HG03196 (cell line): ENCODE results near the gene CNDP2.
A peak's percentile ranks its signal among the peaks of the same experiment; 100 is the strongest.
"Not testable (repeated sequence)": the region's sequence is repeated elsewhere in the genome, so short reads cannot be mapped to it uniquely, and the experiment has no call there.

Experiments used
- ATAC-seq: cut with Tn5 transposase; IDR thresholded peaks from one replicate; pipeline ENCODE4 v1.9.1; 2021; ENCODE audit not compliant: unreplicated experiment

CNDP2 gene

GRCh38 chr18:74499633-74500032 lies 3.5 kb downstream of the CNDP2 start:
- ATAC-seq = peak; percentile 43

- ATAC-seq = no peak
Measured at GRCh38 chr18:74500372-74500771, 4.2 kb downstream of the CNDP2 start.

GRCh38 chr18:74500774-74501173 lies 4.6 kb downstream of the CNDP2 start:
- ATAC-seq = not testable (repeated sequence)

- ATAC-seq = no peak
Measured at GRCh38 chr18:74501386-74501785, 5.2 kb downstream of the CNDP2 start.

DNA sequence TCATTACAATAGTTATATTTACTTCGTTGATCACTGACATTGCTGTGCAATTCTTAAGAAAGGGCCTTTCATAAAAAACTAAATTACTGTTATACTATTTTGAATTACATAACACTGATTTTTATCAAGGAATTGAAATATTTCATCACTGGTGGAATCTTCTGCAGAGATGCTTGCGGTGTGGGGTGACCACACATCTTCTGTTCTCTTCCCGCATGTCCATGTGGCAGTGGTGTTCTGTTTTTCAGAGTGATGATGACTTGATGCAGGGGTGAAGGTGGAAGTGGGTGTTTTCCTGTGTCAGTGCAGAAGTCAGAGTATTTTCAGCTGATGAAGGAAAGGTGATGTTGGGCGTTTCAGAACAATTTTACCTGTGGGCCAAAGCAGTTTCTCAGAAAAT lies 7.0 kb downstream of the CNDP2 start:
- no peak for ATAC-seq

- no peak for ATAC-seq
Measured at GRCh38 chr18:74505776-74506175, 9.6 kb downstream of the CNDP2 start.

GRCh38 chr18:74506448-74507084 lies 10.4 kb downstream of the CNDP2 start:
- no peak for ATAC-seq

- no peak for ATAC-seq
Measured at GRCh38 chr18:74507097-74507881, 11.1 kb downstream of the CNDP2 start.

GRCh38 chr18:74507927-74508326 lies 11.8 kb downstream of the CNDP2 start:
- no peak for ATAC-seq

- no peak for ATAC-seq
Measured at GRCh38 chr18:74508366-74508765, 12.2 kb downstream of the CNDP2 start.

DNA sequence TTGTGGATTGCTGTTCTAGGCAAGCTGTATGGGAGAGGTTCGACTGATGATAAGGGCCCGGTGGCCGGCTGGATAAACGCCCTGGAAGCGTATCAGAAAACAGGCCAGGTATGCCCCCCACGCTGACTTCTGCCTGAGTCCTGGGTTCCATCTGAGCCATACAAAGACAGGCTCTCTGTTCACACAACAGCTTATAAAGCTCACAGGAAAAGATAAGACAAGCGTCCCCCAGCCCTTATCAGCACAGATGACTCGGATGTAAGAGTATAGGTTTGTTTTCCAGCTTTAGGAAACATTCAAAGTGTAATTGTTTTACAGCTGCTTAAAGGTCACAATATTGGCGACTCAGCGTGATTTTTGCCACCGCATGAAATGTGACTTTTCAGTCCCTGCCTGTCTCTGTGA lies 12.7 kb downstream of the CNDP2 start:
- no peak for ATAC-seq

GRCh38 chr18:74509856-74510769 lies 13.9 kb downstream of the CNDP2 start:
- no peak for ATAC-seq

DNA sequence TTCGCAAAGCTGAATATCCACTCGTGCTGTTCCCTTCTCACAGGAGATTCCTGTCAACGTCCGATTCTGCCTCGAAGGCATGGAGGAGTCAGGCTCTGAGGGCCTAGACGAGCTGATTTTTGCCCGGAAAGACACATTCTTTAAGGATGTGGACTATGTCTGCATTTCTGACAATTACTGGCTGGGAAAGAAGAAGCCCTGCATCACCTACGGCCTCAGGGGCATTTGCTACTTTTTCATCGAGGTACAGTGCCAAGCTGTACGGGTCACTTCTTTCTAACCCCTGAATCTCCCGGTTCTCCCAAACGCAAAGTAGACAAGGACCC lies 14.6 kb downstream of the CNDP2 start:
- no peak for ATAC-seq

DNA sequence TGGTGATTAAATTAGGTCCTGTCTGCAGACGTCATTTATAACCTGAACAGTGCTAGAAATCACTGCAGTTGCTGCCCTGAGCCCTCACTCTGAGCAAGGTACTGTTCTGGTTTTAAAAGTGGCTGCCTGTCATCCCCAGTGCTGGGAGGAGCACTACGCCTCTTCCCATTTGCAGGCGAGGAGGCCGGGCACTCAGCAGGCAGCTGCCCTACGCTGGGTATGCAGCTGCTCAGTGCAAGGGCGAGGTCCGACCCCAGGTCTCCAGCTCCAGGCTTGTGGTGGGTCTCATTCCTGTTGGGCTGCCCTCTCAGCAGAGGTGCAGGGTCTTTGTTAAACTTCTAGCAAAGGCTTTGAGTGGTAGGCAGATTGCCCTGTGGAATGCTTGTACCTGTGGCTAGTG lies 15.7 kb downstream of the CNDP2 start:
- ATAC-seq = no peak

- no peak for ATAC-seq
Measured at GRCh38 chr18:74512321-74513053, 16.3 kb downstream of the CNDP2 start.

DNA sequence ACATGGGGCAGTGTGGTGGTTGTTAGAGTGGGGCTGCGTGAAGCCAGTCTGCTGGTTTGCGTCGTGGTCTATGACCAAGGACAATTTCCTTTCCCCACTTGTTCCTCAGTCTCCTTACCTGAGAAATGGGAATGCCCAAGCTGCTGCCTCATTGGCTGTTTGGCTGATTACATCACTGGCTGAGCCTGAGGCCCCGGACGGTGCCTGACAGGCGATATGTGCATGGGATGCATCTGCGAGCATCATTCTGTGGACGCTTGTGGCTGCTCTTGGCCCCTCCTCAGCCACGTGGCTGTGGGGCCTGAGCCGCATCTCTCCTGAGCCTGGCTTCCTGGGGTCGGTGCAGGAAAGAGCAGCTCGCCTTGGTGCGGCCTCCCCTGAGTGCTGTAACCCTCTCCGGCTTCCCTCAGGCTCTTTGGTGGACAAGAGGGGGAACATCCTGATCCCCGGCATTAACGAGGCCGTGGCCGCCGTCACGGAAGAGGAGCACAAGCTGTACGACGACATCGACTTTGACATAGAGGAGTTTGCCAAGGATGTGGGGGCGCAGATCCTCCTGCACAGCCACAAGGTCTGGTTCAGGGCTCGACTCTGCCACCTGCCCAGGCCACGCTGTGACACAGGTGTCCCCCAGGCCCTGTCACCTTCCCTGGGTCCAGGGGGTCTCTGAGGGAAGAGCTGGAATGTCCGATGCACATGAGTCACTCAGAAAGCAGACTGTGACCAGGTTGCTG lies 17.2 kb downstream of the CNDP2 start:
- ATAC-seq = no peak

GRCh38 chr18:74513883-74514205 lies 17.7 kb downstream of the CNDP2 start:
- ATAC-seq = no peak

DNA sequence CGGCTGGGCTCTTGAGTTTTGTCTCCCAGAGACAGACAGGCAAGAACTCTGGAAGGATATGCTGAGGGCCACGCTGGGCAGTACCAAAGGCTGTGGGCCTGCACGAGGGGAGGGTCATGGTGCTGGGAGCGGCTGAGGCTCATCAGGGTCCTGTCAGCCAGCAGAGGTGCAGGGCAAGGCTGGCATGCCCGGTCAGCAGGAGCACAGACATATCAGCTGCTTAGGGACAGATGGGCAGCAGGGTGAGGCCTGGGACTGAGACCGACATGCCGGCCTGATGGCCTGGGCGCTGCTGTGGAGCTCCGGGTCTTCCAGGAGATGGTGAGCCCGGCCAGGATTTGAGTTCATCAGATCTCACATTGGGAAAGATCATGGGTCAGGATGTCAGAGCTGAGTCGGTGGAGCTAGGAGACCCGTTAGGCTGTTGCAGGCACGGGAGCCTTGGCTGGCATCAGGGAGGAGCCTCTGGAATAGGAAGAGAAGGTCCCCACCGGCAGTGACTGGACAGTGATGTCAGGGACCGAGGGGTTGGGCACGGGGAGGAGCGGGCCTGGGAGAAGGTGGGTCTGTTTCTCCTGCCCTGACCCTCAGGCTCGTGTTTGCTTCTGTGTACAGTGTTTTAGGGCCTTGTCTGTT lies 18.8 kb downstream of the CNDP2 start:
- no peak for ATAC-seq

GRCh38 chr18:74515620-74516231 lies 19.6 kb downstream of the CNDP2 start:
- ATAC-seq = no peak
